HUES48 (cell line): ENCODE results near the gene IQCF5.

Source experiments
- H3K27ac ChIP-seq: one replicate; pipeline ENCODE4 v1.7.0; 2013; ENCODE audit warnings: low read depth, low read length, inconsistent platforms
- H3K27me3 ChIP-seq: 2 replicates; pipeline ENCODE4 v1.6.1; 2013; ENCODE audit warnings: mild to moderate bottlenecking, low read length; ENCODE audit not compliant: control insufficient read depth, insufficient read depth
- H3K36me3 ChIP-seq: 2 replicates; pipeline ENCODE4 v1.6.1; 2013; ENCODE audit warnings: low read length; ENCODE audit not compliant: control insufficient read depth, insufficient read depth
- H3K4me1 ChIP-seq: 2 replicates; pipeline ENCODE4 v1.6.1; 2013; ENCODE audit warnings: mild to moderate bottlenecking, low read length; ENCODE audit not compliant: control insufficient read depth, insufficient read depth
- H3K4me3 ChIP-seq: 2 replicates; pipeline ENCODE4 v1.5.1; 2013; ENCODE audit warnings: mild to moderate bottlenecking, low read depth, low read length
- H3K9ac ChIP-seq: 2 replicates; pipeline ENCODE4 v1.6.1; 2013; ENCODE audit warnings: mild to moderate bottlenecking, low read depth, low read length, moderate library complexity
- H3K9me3 ChIP-seq: 2 replicates; pipeline ENCODE4 v1.6.1; 2013; ENCODE audit warnings: low read length; ENCODE audit not compliant: control insufficient read depth, insufficient read depth

The IQCF5 gene

GRCh38 chr3:51891242-51892039 lies 16.0 kb upstream of the IQCF5 start:
- Histone ChIP-seq H3K4me1 (no peaks in the 10 kb centered on the region), H3K4me3 (no peak overlapping the region), H3K9me3 (no peaks in the 10 kb centered on the region), H3K36me3 (no peaks in the 10 kb centered on the region), H3K27me3 (no peaks in the 10 kb centered on the region), H3K9ac (no peak overlapping the region), H3K27ac (no peak overlapping the region)

GRCh38 chr3:51888463-51889105 lies 13.2 kb upstream of the IQCF5 start:
- no peaks in the 10 kb centered on the region for H3K36me3 ChIP-seq
- H3K27ac ChIP-seq = no peak overlapping the region
- H3K4me3 ChIP-seq = no peak overlapping the region
- H3K4me1 ChIP-seq = no peaks in the 10 kb centered on the region
- no peaks in the 10 kb centered on the region for H3K27me3 ChIP-seq
- no peaks in the 10 kb centered on the region for H3K9me3 ChIP-seq
- H3K9ac ChIP-seq = no peak overlapping the region

GRCh38 chr3:51887620-51888019 lies 12.2 kb upstream of the IQCF5 start:
- no peaks in the 10 kb centered on the region for H3K9me3 ChIP-seq
- H3K27ac ChIP-seq = no peak overlapping the region
- H3K27me3 ChIP-seq = no peaks in the 10 kb centered on the region
- no peak overlapping the region for H3K9ac ChIP-seq
- H3K4me1 ChIP-seq = no peaks in the 10 kb centered on the region
- H3K36me3 ChIP-seq = no peaks in the 10 kb centered on the region
- H3K4me3 ChIP-seq = no peak overlapping the region

DNA sequence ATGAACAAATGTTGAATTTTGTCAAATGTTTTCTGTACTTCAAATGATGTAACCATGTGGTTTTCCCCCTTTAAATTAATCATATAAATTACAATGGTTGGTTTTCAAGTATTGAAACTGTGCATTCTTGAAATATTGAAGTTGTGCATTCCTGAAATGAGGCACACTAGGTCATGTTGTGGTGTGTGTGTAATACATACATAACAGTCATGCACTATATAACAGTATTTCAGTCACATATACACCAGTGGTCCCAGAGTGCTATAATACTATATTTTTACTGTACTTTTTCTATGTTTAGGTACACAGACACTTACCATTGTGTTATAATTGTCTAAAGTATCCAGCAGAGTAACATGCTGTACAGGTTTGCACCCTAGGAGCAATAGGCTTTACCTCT lies 11.0 kb upstream of the IQCF5 start:
- no peaks in the 10 kb centered on the region for H3K27me3 ChIP-seq
- no peaks in the 10 kb centered on the region for H3K36me3 ChIP-seq
- H3K9me3 ChIP-seq = no peaks in the 10 kb centered on the region
- no peak overlapping the region for H3K27ac ChIP-seq
- no peaks in the 10 kb centered on the region for H3K4me1 ChIP-seq
- H3K9ac ChIP-seq = no peak overlapping the region
- H3K4me3 ChIP-seq = no peak overlapping the region

DNA sequence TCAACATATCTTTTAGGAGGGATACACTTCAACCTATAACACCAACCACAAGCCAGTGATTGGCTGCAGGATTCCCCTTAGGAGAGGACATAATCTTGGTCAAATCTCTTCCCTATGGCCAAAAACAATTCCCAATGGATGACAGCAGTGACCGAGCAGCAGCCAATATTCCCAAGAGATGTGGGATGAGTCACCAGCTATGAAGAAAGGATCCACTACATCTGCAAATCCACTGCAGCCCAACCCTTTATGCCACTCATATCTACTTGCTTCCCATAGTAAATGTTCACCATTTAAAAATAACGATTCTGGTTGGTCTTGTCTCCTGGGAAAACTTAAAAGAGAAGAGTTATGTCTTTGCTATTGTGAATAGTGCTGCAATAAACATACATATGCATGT lies 4.5 kb upstream of the IQCF5 start:
- Histone ChIP-seq H3K36me3 (no peaks in the 10 kb centered on the region), H3K9me3 (no peaks in the 10 kb centered on the region), H3K9ac (no peak overlapping the region), H3K27me3 (no peaks in the 10 kb centered on the region), H3K4me3 (no peak overlapping the region), H3K4me1 (no peaks in the 10 kb centered on the region), H3K27ac (no peak overlapping the region)

DNA sequence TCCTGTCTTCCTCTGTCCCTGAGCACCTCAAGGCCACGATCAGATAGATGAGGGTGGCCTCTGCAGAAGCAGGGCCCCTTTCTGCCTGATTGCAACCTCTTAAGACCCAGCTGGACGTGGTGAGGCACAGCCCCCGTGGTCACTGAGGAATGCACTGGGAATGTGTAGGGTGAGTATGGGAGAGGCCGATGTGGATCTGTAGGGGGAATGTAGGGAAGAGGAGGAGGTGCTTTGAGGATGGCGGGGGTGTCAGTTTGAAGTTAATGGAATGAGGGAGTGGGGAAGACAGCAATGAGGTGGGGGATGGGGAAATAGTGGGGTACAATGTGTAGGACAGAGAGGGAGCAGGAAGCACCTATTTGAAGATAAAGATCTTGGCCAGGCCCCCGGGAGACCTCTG lies 785 bp upstream of the IQCF5 start:
- Histone ChIP-seq H3K27ac (no peak overlapping the region), H3K4me3 (no peak overlapping the region), H3K36me3 (no peaks in the 10 kb centered on the region), H3K4me1 (no peaks in the 10 kb centered on the region), H3K9ac (no peak overlapping the region), H3K27me3 (no peaks in the 10 kb centered on the region), H3K9me3 (no peaks in the 10 kb centered on the region)

- no peaks in the 10 kb centered on the region for H3K36me3 ChIP-seq
- no peak overlapping the region for H3K9ac ChIP-seq
- H3K27me3 ChIP-seq = no peaks in the 10 kb centered on the region
- no peak overlapping the region for H3K4me3 ChIP-seq
- no peaks in the 10 kb centered on the region for H3K9me3 ChIP-seq
- no peak overlapping the region for H3K27ac ChIP-seq
- no peaks in the 10 kb centered on the region for H3K4me1 ChIP-seq
Measured at GRCh38 chr3:51874889-51875288, 512 bp downstream of the IQCF5 start.

GRCh38 chr3:51874411-51874810 lies 990 bp downstream of the IQCF5 start:
- no peaks in the 10 kb centered on the region for H3K27me3 ChIP-seq
- no peaks in the 10 kb centered on the region for H3K36me3 ChIP-seq
- H3K9me3 ChIP-seq = no peaks in the 10 kb centered on the region
- no peak overlapping the region for H3K4me3 ChIP-seq
- H3K9ac ChIP-seq = no peak overlapping the region
- no peaks in the 10 kb centered on the region for H3K4me1 ChIP-seq
- no peak overlapping the region for H3K27ac ChIP-seq

GRCh38 chr3:51873876-51874275 lies 1.5 kb downstream of the IQCF5 start:
- H3K9ac ChIP-seq = no peak overlapping the region
- H3K4me1 ChIP-seq = no peaks in the 10 kb centered on the region
- H3K9me3 ChIP-seq = no peaks in the 10 kb centered on the region
- no peak overlapping the region for H3K27ac ChIP-seq
- no peaks in the 10 kb centered on the region for H3K36me3 ChIP-seq
- no peak overlapping the region for H3K4me3 ChIP-seq
- no peaks in the 10 kb centered on the region for H3K27me3 ChIP-seq

GRCh38 chr3:51873253-51873766 lies 2.1 kb downstream of the IQCF5 start:
- no peak overlapping the region for H3K4me3 ChIP-seq
- no peak overlapping the region for H3K9ac ChIP-seq
- H3K27me3 ChIP-seq = no peaks in the 10 kb centered on the region
- no peaks in the 10 kb centered on the region for H3K36me3 ChIP-seq
- no peak overlapping the region for H3K27ac ChIP-seq
- H3K4me1 ChIP-seq = no peaks in the 10 kb centered on the region
- H3K9me3 ChIP-seq = no peaks in the 10 kb centered on the region

DNA sequence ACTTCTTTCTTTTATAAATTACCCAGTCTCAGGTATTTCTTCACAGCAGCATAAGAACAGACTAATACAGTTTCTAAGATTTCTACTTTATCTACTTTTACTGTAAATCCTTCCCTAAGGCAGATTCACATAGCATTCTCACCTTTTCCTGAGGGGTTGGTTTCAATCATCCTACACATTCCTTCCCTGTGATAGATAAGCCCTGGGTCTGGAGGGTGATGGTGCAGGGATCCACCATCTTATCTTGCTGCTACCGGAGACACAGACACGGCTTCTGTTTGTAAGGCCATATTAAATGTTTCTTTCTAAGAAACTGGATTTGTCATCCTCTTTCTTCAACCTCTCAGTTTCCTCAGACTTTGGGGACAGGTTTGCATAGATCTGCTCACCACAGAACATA lies 6.1 kb downstream of the IQCF5 start:
- peaks cover 6% of the 10 kb centered on the region; the same call in 1 of the 2 replicates for H3K4me1 ChIP-seq
- no peak overlapping the region for H3K9ac ChIP-seq
- H3K27me3 ChIP-seq = no peaks in the 10 kb centered on the region
- H3K36me3 ChIP-seq = no peaks in the 10 kb centered on the region
- H3K27ac ChIP-seq = no peak overlapping the region
- no peaks in the 10 kb centered on the region for H3K9me3 ChIP-seq
- no peak overlapping the region for H3K4me3 ChIP-seq
